Measurements from ENCODE around the gene ACTC1.

- TF ChIP-seq, protein P1, sequence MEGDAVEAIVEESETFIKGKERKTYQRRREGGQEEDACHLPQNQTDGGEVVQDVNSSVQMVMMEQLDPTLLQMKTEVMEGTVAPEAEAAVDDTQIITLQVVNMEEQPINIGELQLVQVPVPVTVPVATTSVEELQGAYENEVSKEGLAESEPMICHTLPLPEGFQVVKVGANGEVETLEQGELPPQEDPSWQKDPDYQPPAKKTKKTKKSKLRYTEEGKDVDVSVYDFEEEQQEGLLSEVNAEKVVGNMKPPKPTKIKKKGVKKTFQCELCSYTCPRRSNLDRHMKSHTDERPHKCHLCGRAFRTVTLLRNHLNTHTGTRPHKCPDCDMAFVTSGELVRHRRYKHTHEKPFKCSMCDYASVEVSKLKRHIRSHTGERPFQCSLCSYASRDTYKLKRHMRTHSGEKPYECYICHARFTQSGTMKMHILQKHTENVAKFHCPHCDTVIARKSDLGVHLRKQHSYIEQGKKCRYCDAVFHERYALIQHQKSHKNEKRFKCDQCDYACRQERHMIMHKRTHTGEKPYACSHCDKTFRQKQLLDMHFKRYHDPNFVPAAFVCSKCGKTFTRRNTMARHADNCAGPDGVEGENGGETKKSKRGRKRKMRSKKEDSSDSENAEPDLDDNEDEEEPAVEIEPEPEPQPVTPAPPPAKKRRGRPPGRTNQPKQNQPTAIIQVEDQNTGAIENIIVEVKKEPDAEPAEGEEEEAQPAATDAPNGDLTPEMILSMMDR (IDR thresholded peaks at IDR 0.05; ENCODE audit: borderline replicate concordance, extremely low read depth, low read length, poor library complexity, severe bottlenecking): no peak
- no peak for TF ChIP-seq EZH2 (IDR thresholded peaks at IDR 0.05; ENCODE audit: borderline replicate concordance, low read depth, low read length, severe bottlenecking)
Measured at GRCh38 chr15:34765741-34766140, 29.6 kb downstream of the ACTC1 start.

All from DND-41 (cell line).